SH-SY5Y (cell line): ENCODE results near the gene DHRS1.

ENCODE experiments used
- GATA2 ChIP-seq: IDR thresholded peaks from 2 replicates; pipeline ENCODE4 v1.6.1; 2011; ENCODE audit warnings: mild to moderate bottlenecking, low read depth, low read length
- GATA3 ChIP-seq: IDR thresholded peaks from 2 replicates; pipeline ENCODE4 v1.6.1; 2011; ENCODE audit warnings: low read depth, mild to moderate bottlenecking, low read length, moderate library complexity

- no peak for TF ChIP-seq GATA2
- no peak for TF ChIP-seq GATA3
Observed at GRCh38 chr14:24290746-24291145, 8.8 kb downstream of the DHRS1 start.
